ENCODE results near the gene ZFYVE19.

DNA sequence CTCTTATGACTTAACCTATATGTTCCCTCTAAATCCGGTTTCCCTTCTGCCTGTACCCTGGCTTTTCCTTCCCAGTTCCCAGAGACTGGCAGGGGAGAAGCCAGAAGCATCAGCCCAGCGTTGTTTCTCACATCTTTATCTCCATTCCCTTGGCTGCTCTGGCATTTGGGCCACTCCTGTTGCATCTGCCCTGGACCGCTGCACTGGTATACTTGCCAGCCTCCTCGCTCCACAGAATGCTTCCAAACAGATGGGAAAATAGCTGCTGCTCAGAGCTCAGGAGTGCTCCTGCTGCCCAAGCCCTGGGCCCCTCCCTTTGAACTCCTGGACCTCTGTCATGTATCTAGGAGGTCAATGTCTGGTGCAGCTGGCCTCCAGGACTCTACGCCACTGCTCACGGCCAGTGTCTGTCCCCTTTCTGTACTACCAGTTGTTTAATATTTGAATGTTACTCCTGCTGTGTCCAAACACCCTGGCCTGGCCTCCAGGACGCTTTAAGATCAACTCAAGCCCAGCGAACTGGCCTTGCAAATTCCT is 43.8 kb downstream of the ZFYVE19 start:
- TF ChIP-seq, protein P1, sequence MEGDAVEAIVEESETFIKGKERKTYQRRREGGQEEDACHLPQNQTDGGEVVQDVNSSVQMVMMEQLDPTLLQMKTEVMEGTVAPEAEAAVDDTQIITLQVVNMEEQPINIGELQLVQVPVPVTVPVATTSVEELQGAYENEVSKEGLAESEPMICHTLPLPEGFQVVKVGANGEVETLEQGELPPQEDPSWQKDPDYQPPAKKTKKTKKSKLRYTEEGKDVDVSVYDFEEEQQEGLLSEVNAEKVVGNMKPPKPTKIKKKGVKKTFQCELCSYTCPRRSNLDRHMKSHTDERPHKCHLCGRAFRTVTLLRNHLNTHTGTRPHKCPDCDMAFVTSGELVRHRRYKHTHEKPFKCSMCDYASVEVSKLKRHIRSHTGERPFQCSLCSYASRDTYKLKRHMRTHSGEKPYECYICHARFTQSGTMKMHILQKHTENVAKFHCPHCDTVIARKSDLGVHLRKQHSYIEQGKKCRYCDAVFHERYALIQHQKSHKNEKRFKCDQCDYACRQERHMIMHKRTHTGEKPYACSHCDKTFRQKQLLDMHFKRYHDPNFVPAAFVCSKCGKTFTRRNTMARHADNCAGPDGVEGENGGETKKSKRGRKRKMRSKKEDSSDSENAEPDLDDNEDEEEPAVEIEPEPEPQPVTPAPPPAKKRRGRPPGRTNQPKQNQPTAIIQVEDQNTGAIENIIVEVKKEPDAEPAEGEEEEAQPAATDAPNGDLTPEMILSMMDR (IDR thresholded peaks at IDR 0.05), result no peak
- no peak for TF ChIP-seq POLR2AphosphoS5 (IDR thresholded peaks at IDR 0.05)

Data from prostate gland (tissue), 2 donors.